Testis (tissue), 2 donors: ENCODE results near the gene SLAMF1.

ENCODE experiments used
- POLR2A ChIP-seq: fragments of 450-650 bp; IDR thresholded peaks from one replicate; pipeline ENCODE4 v1.6.1; 2017; ENCODE audit warnings: antibody characterized with exemption, mild to moderate bottlenecking, moderate library complexity
- TF ChIP-seq, protein P1 (sequence below), 3 experiments: fragments of 450-650 bp in 2 of 3; fragments of 200-600 bp in 1 of 3; sonication (generic) in 1 of 3; IDR thresholded peaks; one replicate each; pipeline ENCODE4 v1.5.1; 2016 to 2019; ENCODE audit warnings: antibody characterized with exemption in 3 of 3, mild to moderate bottlenecking in 2 of 3, moderate library complexity in 1 of 3

DNA sequence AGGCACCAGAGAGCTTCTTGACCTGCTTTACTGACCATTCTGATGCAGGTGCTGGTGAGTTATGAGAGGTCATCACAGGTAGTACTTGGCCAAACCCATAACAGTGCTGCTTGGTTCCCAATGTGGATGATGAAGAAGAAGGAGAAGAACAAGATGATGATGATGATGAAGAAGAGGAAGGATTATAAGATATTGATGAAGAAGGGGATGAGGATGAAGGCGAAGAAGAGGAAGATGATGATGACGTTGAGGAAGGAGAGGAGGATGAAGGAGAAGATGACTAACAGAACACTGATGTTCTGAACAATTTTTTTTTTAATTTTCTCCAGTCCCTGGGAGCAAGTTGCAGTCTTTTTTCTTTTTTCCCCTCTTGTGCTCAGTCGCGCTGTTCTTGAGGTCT is 23.9 kb upstream of the SLAMF1 start:
- TF ChIP-seq, protein P1, sequence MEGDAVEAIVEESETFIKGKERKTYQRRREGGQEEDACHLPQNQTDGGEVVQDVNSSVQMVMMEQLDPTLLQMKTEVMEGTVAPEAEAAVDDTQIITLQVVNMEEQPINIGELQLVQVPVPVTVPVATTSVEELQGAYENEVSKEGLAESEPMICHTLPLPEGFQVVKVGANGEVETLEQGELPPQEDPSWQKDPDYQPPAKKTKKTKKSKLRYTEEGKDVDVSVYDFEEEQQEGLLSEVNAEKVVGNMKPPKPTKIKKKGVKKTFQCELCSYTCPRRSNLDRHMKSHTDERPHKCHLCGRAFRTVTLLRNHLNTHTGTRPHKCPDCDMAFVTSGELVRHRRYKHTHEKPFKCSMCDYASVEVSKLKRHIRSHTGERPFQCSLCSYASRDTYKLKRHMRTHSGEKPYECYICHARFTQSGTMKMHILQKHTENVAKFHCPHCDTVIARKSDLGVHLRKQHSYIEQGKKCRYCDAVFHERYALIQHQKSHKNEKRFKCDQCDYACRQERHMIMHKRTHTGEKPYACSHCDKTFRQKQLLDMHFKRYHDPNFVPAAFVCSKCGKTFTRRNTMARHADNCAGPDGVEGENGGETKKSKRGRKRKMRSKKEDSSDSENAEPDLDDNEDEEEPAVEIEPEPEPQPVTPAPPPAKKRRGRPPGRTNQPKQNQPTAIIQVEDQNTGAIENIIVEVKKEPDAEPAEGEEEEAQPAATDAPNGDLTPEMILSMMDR (IDR thresholded peaks at IDR 0.05), result no peak
- TF ChIP-seq POLR2A, result no peak
